Vagina (tissue), 2 donors: ENCODE data around the gene TULP4.

ENCODE experiments used
- POLR2A ChIP-seq, 2 donors: fragments of 450-650 bp; IDR thresholded peaks; one replicate each; pipeline ENCODE4 v1.6.1; 2017; ENCODE audit warnings: antibody characterized with exemption in 2 of 2, mild to moderate bottlenecking in 2 of 2, moderate library complexity in 2 of 2
- POLR2AphosphoS5 ChIP-seq, 2 donors: sonication (generic); formaldehyde crosslinking; IDR thresholded peaks; one replicate each; pipeline ENCODE4 v1.9.0; 2017; ENCODE audit warnings: antibody characterized with exemption in 2 of 2, mild to moderate bottlenecking in 2 of 2, low read depth in 1 of 2; ENCODE audit not compliant: insufficient read depth in 1 of 2
- TF ChIP-seq, protein P1 (sequence below), 3 experiments: fragments of 450-650 bp in 2 of 3; fragments of 200-600 bp in 1 of 3; sonication (generic) in 1 of 3; IDR thresholded peaks; one replicate each; pipeline ENCODE4 v1.5.1; 2017 to 2019; ENCODE audit warnings: antibody characterized with exemption in 3 of 3, mild to moderate bottlenecking in 2 of 3, moderate library complexity in 2 of 3

DNA sequence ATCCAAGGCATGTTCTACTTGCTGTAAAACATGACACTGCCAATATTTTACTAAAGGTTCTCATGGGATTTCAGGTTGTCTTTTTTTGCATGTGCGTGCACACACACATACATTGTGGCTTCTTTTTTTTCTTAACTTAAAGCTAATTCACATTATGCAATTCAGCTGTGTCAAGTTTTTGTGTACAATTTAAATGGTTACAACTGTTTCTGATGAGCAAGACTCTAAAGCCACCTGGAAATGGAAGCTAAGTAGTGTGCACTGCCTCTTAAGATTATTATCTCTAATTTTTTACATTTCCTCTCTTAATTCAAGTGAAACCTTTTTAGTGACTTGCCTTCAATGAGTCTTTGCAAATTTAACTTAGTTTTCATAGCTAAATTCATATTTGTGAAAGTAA, 75.3 kb downstream of the TULP4 start:
- TF ChIP-seq POLR2A (IDR thresholded peaks at IDR 0.05) = no peak
- TF ChIP-seq, protein P1, sequence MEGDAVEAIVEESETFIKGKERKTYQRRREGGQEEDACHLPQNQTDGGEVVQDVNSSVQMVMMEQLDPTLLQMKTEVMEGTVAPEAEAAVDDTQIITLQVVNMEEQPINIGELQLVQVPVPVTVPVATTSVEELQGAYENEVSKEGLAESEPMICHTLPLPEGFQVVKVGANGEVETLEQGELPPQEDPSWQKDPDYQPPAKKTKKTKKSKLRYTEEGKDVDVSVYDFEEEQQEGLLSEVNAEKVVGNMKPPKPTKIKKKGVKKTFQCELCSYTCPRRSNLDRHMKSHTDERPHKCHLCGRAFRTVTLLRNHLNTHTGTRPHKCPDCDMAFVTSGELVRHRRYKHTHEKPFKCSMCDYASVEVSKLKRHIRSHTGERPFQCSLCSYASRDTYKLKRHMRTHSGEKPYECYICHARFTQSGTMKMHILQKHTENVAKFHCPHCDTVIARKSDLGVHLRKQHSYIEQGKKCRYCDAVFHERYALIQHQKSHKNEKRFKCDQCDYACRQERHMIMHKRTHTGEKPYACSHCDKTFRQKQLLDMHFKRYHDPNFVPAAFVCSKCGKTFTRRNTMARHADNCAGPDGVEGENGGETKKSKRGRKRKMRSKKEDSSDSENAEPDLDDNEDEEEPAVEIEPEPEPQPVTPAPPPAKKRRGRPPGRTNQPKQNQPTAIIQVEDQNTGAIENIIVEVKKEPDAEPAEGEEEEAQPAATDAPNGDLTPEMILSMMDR (IDR thresholded peaks at IDR 0.05) = no peak
- no peak for TF ChIP-seq POLR2AphosphoS5 (IDR thresholded peaks at IDR 0.05; ENCODE audit: insufficient read depth in 1 of 2, low read depth in 1 of 2)
